Measurements from ENCODE around the gene CCL28.
"Not testable (repeated sequence)": the region's sequence is repeated elsewhere in the genome, so short reads cannot be mapped to it uniquely, and the experiment has no call there.

- TF ChIP-seq CTCF (conservative IDR thresholded peaks at IDR 0.05; ENCODE audit: low read length); EZH2phosphoT487 (IDR thresholded peaks at IDR 0.05; ENCODE audit: borderline replicate concordance, low read depth, low read length): not testable (repeated sequence)
These were observed 29.4 kb upstream of the CCL28 start for GRCh38 chr5:43441575-43441974.
